Endothelial cell of umbilical vein (primary cell): ENCODE measurements around the gene FAM98C. TPM values are rescaled to one million over a fixed set of nuclear protein-coding genes. Genes with fewer than 3 reads are reported as not detected.
"Not testable (repeated sequence)": the region's sequence is repeated elsewhere in the genome, so short reads cannot be mapped to it uniquely, and the experiment has no call there.

ENCODE experiments used
- BruUV-seq: library from RNA; stranded (reverse); fragments of 400-500 nt; replicated peaks from 2 replicates; lab custom pipeline; 2021; lab: Mats Ljungman, UMichigan
- CTCF ChIA-PET: fragments of 300-600, 350-600 bp; sonication (Branson Sonifier 250); formaldehyde crosslinking; loops from one replicate; lab custom pipeline; 2021; ENCODE audit warnings: antibody characterized with exemption, inconsistent platforms; lab: Charles Lee
- POLR2A ChIA-PET: fragments of 300-600, 350-600 bp; sonication (Branson Sonifier 250); formaldehyde crosslinking; loops from one replicate; lab custom pipeline; 2021; ENCODE audit warnings: antibody characterized with exemption, inconsistent platforms; lab: Charles Lee
- DNase-seq: peaks from one replicate; pipeline ENCODE4 v3.0.0-alpha.2; 2011; ENCODE audit warnings: low read depth, low spot score
- FAIRE-seq: peaks from 2 replicates; lab custom pipeline; 2011; peaks lifted over from hg19 to GRCh38; lab: Jason Lieb, UNC
- H2AFZ ChIP-seq: 2 replicates; pipeline ENCODE4 v1.6.0; 2012; ENCODE audit warnings: low read depth, low read length, control low read depth, inconsistent platforms
- H3K27ac ChIP-seq: 2 replicates; pipeline ENCODE4 v1.5.1; 2011; ENCODE audit warnings: low read depth, mild to moderate bottlenecking, control low read depth, low read length, moderate library complexity; ENCODE audit not compliant: insufficient read depth
- H3K27me3 ChIP-seq, 2 experiments: 2 replicates each; pipeline versions ENCODE4 v1.6.0 to v1.6.1; 2011; ENCODE audit warnings: low read length in 2 of 2, mixed read lengths in 1 of 2; ENCODE audit not compliant: control insufficient read depth in 2 of 2, insufficient read depth in 2 of 2
- H3K36me3 ChIP-seq, 2 experiments: 2 replicates in 1 of 2; 3 replicates in 1 of 2; pipeline ENCODE4 v1.5.1; 2011; ENCODE audit warnings: low read length in 2 of 2, mild to moderate bottlenecking in 1 of 2, moderate library complexity in 1 of 2; ENCODE audit not compliant: control insufficient read depth in 2 of 2, insufficient read depth in 2 of 2; ENCODE audit errors: extremely low read depth in 1 of 2
- H3K4me1 ChIP-seq: 3 replicates; pipeline ENCODE4 v1.5.1; 2011; ENCODE audit warnings: mild to moderate bottlenecking, low read length; ENCODE audit not compliant: control insufficient read depth, insufficient read depth; ENCODE audit errors: extremely low read depth
- H3K4me2 ChIP-seq: 2 replicates; pipeline ENCODE4 v1.6.1; 2011; ENCODE audit warnings: low read length, control low read depth, mixed read lengths; ENCODE audit not compliant: insufficient read depth
- H3K4me3 ChIP-seq, 3 experiments: fragments of 200-600 bp in 1 of 3; sonication (generic), shearing (Covaris generic) in 1 of 3; replicated peaks in 1 of 3; 2 replicates each; pipeline ENCODE4 v1.5.1; 2011 to 2016; ENCODE audit warnings: control low read depth in 3 of 3, low read length in 3 of 3, mild to moderate bottlenecking in 2 of 3, inconsistent platforms in 1 of 3, low read depth in 1 of 3, moderate library complexity in 1 of 3; ENCODE audit not compliant: insufficient read depth in 1 of 3
- H3K79me2 ChIP-seq: 2 replicates; pipeline ENCODE4 v1.6.0; 2012; ENCODE audit warnings: low read length, inconsistent platforms; ENCODE audit not compliant: control insufficient read depth, insufficient read depth
- H3K9ac ChIP-seq: replicated peaks from 2 replicates; pipeline ENCODE3; 2011; ENCODE audit warnings: low read length, control low read depth; ENCODE audit not compliant: insufficient read depth; ENCODE audit errors: extremely low read depth
- H3K9me1 ChIP-seq: replicated peaks from 3 replicates; pipeline ENCODE4 v1.6.0; 2011; ENCODE audit warnings: mild to moderate bottlenecking, low read length; ENCODE audit not compliant: control insufficient read depth, insufficient read depth; ENCODE audit errors: extremely low read depth
- H3K9me3 ChIP-seq: replicated peaks from 2 replicates; pipeline ENCODE4 v1.5.1; 2012; ENCODE audit warnings: low read length, inconsistent platforms; ENCODE audit not compliant: control insufficient read depth, insufficient read depth
- H4K20me1 ChIP-seq: replicated peaks from 2 replicates; pipeline ENCODE3; 2011; ENCODE audit warnings: mild to moderate bottlenecking, low read length; ENCODE audit not compliant: control insufficient read depth, insufficient read depth; ENCODE audit errors: extremely low read depth
- CTCF ChIP-seq, 2 donors: IDR thresholded peaks; 1 replicate in 1 of 2; 2 replicates in 1 of 2; pipeline ENCODE4 v1.5.1; 2011; ENCODE audit warnings: low read length in 2 of 2, mild to moderate bottlenecking in 2 of 2, moderate library complexity in 2 of 2, control low read depth in 1 of 2, inconsistent platforms in 1 of 2, low read depth in 1 of 2; ENCODE audit not compliant: insufficient read depth in 1 of 2; ENCODE audit errors: extremely low read depth in 1 of 2
- EZH2 ChIP-seq: IDR thresholded peaks from 2 replicates; pipeline ENCODE4 v1.6.1; 2012; ENCODE audit warnings: borderline replicate concordance, low read depth, mild to moderate bottlenecking, moderate library complexity, low read length, inconsistent platforms; ENCODE audit not compliant: severe bottlenecking
- FOS ChIP-seq: IDR thresholded peaks from 2 replicates; pipeline ENCODE4 v1.6.1; 2011; ENCODE audit warnings: mild to moderate bottlenecking, low read length, moderate library complexity, borderline replicate concordance; ENCODE audit not compliant: insufficient read depth
- GATA2 ChIP-seq: IDR thresholded peaks from 2 replicates; pipeline ENCODE4 v1.7.0; 2011; ENCODE audit warnings: low read depth, mild to moderate bottlenecking, moderate library complexity, mixed read lengths, low read length; ENCODE audit not compliant: insufficient read length, insufficient read depth
- JUN ChIP-seq: IDR thresholded peaks from 2 replicates; pipeline ENCODE4 v1.6.1; 2011; ENCODE audit warnings: borderline replicate concordance, low read depth; ENCODE audit not compliant: insufficient read length, insufficient read depth
- MAX ChIP-seq: IDR thresholded peaks from 2 replicates; pipeline ENCODE4 v1.6.1; 2011; ENCODE audit not compliant: insufficient read depth, insufficient read length
- MYC ChIP-seq: IDR thresholded peaks from one replicate; pipeline ENCODE4 v1.6.1; 2011; ENCODE audit warnings: mild to moderate bottlenecking, low read depth, low read length
- POLR2A ChIP-seq: IDR thresholded peaks from 2 replicates; pipeline ENCODE4 v1.6.1; 2012; ENCODE audit warnings: low read depth, mild to moderate bottlenecking, control low read depth, low read length
- POLR2AphosphoS5 ChIP-seq: IDR thresholded peaks from 2 replicates; pipeline ENCODE4 v1.6.1; 2012; ENCODE audit warnings: low read depth, mild to moderate bottlenecking, control low read depth, low read length, moderate library complexity; ENCODE audit not compliant: insufficient read depth
- dilution Hi-C: fragments of 300-500 bp; cut with MboI; formaldehyde crosslinking; loops from one replicate; pipeline ENCODE4 v1.15.0; 2019; ENCODE audit warnings: low sequenced_read_pairs; ENCODE audit not compliant: extremely low pct_ligation_motif_present
- intact Hi-C: fragments of 100-400 bp; cut with micrococcal nuclease; formaldehyde crosslinking; loops from one replicate; pipeline ENCODE4 v1.10.0; 2022
- polyA plus RNA-seq, 4 experiments: library from polyadenylated mRNA; depleted of rRNA in 3 of 4; stranded (reverse) in 3 of 4; unstranded in 1 of 4; fragments of >200 nt; gene quantifications; 2 replicates each; pipeline versions ENCODE4 v1.2.1 to v1.2.3, GENCODE V29; 2011 to 2012; ENCODE audit warnings: missing spikeins in 1 of 4
- total RNA-seq: library from RNA; stranded (reverse); gene quantifications from 2 replicates; pipeline ENCODE4 v1.2.3, GENCODE V29; 2021

Gene FAM98C
- total and polyA plus RNA-seq, 2 donors (not counting 3 experiments of a cell fraction or from before 2014, with no cell fraction given): 12.6 to 13.0 TPM

- no peak overlapping the region for H3K9ac ChIP-seq
- CTCF ChIA-PET: interaction anchor here (1.6 to 3.1 kb wide), 2 partner anchors 8 to 223 kb away, joined by 5 to 8 read pairs; partner anchors contain the start of gene FAM98C
These were observed 8.3 kb downstream of the FAM98C start for GRCh38 chr19:38411041-38411712.

GRCh38 chr19:38411898-38412297, 9.0 kb downstream of the FAM98C start:
- DNase-seq, H3K36me3 ChIP-seq, H3K9me1 ChIP-seq, H2AFZ ChIP-seq, BruUV-seq, H3K4me3 ChIP-seq, FAIRE-seq, H3K27me3 ChIP-seq, H3K9me3 ChIP-seq, H3K4me1 ChIP-seq, H3K27ac ChIP-seq, H3K9ac ChIP-seq, H4K20me1 ChIP-seq, dilution Hi-C loops, H3K79me2 ChIP-seq, intact Hi-C loops, H3K4me2 ChIP-seq: not testable (repeated sequence)
- ChIA-PET POLR2A (interaction anchor here (0.7 kb wide), 1 partner anchor 206 kb away, joined by 3 read pairs; the partner anchor contains the start of gene MAP4K1), CTCF (interaction anchor here (1.6 to 3.1 kb wide), 2 partner anchors 9 to 222 kb away, joined by 5 to 8 read pairs; partner anchors contain the start of gene FAM98C)

More at GRCh38 chr19:38411041-38411712, 8.3 kb downstream of the FAM98C start:
- intact Hi-C loops (no loop called here), dilution Hi-C loops (no loop called here)
- Histone ChIP-seq H3K79me2 (no peaks in the 10 kb centered on the region), H3K4me1 (no peaks in the 10 kb centered on the region), H3K27ac (no peak overlapping the region), H4K20me1 (no peaks in the 10 kb centered on the region), H3K4me3 (no peak overlapping the region), H3K9me3 (no peaks in the 10 kb centered on the region), H3K4me2 (no peak overlapping the region), H3K9me1 (no peaks in the 10 kb centered on the region), H3K36me3 (no peaks in the 10 kb centered on the region), H2AFZ (no peak overlapping the region), H3K27me3 (no peaks in the 10 kb centered on the region)
- DNase-seq (no peak), FAIRE-seq (no peak)
- POLR2A ChIA-PET: interaction anchor here (0.7 kb wide), 1 partner anchor 206 kb away, joined by 3 read pairs; the partner anchor contains the start of gene MAP4K1
- no TSS peak for BruUV-seq
- no peak for TF ChIP-seq MYC
- TF ChIP-seq POLR2AphosphoS5: no peak
- TF ChIP-seq CTCF (IDR thresholded peaks at IDR 0.05; ENCODE audit: extremely low read depth in 1 of 2, insufficient read depth in 1 of 2, low read depth in 1 of 2, low read length in 2 of 2): no peak
- TF ChIP-seq GATA2: no peak
- TF ChIP-seq POLR2A: no peak
- TF ChIP-seq JUN: no peak
- TF ChIP-seq EZH2: no peak
- no peak for TF ChIP-seq MAX
- TF ChIP-seq FOS: no peak
